Skeletal muscle tissue (tissue), 4 donors: ENCODE results near the gene THAP5. TPM values are rescaled to one million over a fixed set of nuclear protein-coding genes. Genes with fewer than 3 reads are reported as not detected.

Source experiments
- H3K27ac ChIP-seq: one replicate; pipeline ENCODE4 v1.7.0; 2013; ENCODE audit warnings: mild to moderate bottlenecking, low read depth, low read length, inconsistent platforms
- H3K27me3 ChIP-seq, 3 donors: one replicate each; pipeline ENCODE4 v1.7.0; 2013; ENCODE audit warnings: low read length in 3 of 3; ENCODE audit not compliant: control insufficient read depth in 3 of 3, insufficient read depth in 3 of 3
- H3K36me3 ChIP-seq, 3 donors: one replicate each; pipeline ENCODE4 v1.7.0; 2013; ENCODE audit warnings: low read length in 3 of 3; ENCODE audit not compliant: control insufficient read depth in 3 of 3, insufficient read depth in 3 of 3
- H3K4me1 ChIP-seq, 3 donors: one replicate each; pipeline ENCODE4 v1.7.0; 2013; ENCODE audit warnings: low read length in 3 of 3, mild to moderate bottlenecking in 3 of 3; ENCODE audit not compliant: control insufficient read depth in 3 of 3, insufficient read depth in 3 of 3
- H3K4me3 ChIP-seq, 3 donors: one replicate each; pipeline ENCODE4 v1.7.0; 2013; ENCODE audit warnings: low read length in 3 of 3
- H3K9ac ChIP-seq, 3 donors: one replicate each; pipeline ENCODE4 v1.7.0; 2013; ENCODE audit warnings: low read length in 3 of 3, mild to moderate bottlenecking in 3 of 3, moderate library complexity in 2 of 3, low read depth in 1 of 3
- H3K9me3 ChIP-seq, 3 donors: one replicate each; pipeline ENCODE4 v1.7.0; 2013; ENCODE audit warnings: low read length in 3 of 3; ENCODE audit not compliant: control insufficient read depth in 3 of 3
- total RNA-seq: library from RNA; depleted of rRNA; stranded (reverse); fragments of >200 nt; gene quantifications from one replicate; pipeline ENCODE4 v1.2.3, GENCODE V29; 2014
- donor health status: Osteomylitis.

The THAP5 gene
- total RNA-seq, 1 donor from 2014 or later: 12.0 TPM

GRCh38 chr7:108522780-108523179 lies 46.7 kb downstream of the THAP5 start:
- H3K4me1 ChIP-seq: peaks cover 16 to 21% (median 19%) of the 10 kb centered on the region in 3 donors
- no peaks in the 10 kb centered on the region for H3K9me3 ChIP-seq
- peaks cover 0 to 6% (median 6%) of the 10 kb centered on the region in 3 donors for H3K36me3 ChIP-seq
- no peak overlapping the region for H3K4me3 ChIP-seq
- no peaks in the 10 kb centered on the region for H3K27me3 ChIP-seq
- H3K27ac ChIP-seq: no peak overlapping the region
- H3K9ac ChIP-seq: no peak overlapping the region

DNA sequence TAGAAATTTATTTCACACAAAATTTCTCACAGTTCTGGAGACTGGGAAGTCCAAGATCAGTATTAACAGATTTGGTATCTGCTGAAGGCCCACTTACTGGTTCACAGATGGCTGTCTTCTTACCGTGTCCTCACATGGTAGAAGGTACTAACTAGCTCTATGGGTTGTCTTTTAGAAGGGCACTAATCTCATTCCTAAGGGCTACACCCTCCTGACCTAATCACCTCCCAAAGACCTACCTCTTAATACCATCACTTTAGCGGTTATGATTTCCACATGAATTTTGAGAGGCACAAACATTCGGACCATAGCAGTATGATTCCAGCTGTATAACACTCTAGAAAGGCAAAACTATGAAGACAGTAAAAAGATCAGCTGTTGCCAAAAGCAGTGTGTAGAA lies 51.6 kb downstream of the THAP5 start:
- Histone ChIP-seq H3K9me3 (no peaks in the 10 kb centered on the region), H3K36me3 (peaks cover 3 to 11% (median 10%) of the 10 kb centered on the region in 3 donors), H3K4me3 (no peak overlapping the region), H3K27me3 (no peaks in the 10 kb centered on the region), H3K4me1 (peaks cover 0 to 2% (median 0%) of the 10 kb centered on the region in 3 donors), H3K27ac (no peak overlapping the region), H3K9ac (no peak overlapping the region)

DNA sequence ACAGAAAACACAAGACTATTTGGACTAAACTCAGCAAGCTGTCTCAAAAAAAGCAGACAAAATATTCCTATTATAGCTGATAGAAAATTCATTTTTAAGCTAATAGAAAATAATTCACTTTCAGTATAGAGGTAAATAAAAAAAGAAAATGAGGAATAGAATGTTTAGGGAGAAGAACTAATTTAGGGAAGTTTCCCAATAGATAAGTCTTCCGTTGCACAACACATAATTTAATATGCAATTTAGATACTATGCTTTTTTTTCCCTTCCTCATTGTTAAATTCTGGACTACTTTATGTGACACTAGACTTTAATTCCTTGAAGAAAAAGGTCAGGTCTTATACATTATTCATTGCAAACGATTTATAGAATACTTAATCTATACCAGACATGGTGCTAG lies 53.9 kb downstream of the THAP5 start:
- Histone ChIP-seq H3K9me3 (no peaks in the 10 kb centered on the region), H3K4me1 (peaks cover 0 to 2% (median 0%) of the 10 kb centered on the region in 3 donors), H3K36me3 (peaks cover 3 to 20% (median 19%) of the 10 kb centered on the region in 3 donors), H3K9ac (no peak overlapping the region), H3K27me3 (no peaks in the 10 kb centered on the region), H3K4me3 (no peak overlapping the region), H3K27ac (no peak overlapping the region)

- Histone ChIP-seq H3K36me3 (peaks cover 7 to 25% (median 19%) of the 10 kb centered on the region in 3 donors), H3K9me3 (no peaks in the 10 kb centered on the region), H3K27ac (no peak overlapping the region), H3K4me3 (no peak overlapping the region), H3K9ac (no peak overlapping the region), H3K27me3 (no peaks in the 10 kb centered on the region), H3K4me1 (peaks cover 0 to 2% (median 0%) of the 10 kb centered on the region in 3 donors)
Observed at GRCh38 chr7:108515013-108515412, 54.5 kb downstream of the THAP5 start.

Other genes starting within 250 kb of the THAP5 start
- 13.6 TPM for gene NRCAM, start 113.3 kb downstream of the THAP5 start, total RNA-seq
- 16.2 TPM for gene PNPLA8, start 43.6 kb downstream of the THAP5 start, total RNA-seq
- gene DNAJB9, start 168 bp upstream of the THAP5 start, total RNA-seq: 16.2 TPM